HG02973 (cell line): ENCODE results near the gene DDO.
"Not testable (repeated sequence)": the region's sequence is repeated elsewhere in the genome, so short reads cannot be mapped to it uniquely, and the experiment has no call there.

Experiments
- ATAC-seq: cut with Tn5 transposase; IDR thresholded peaks from one replicate; pipeline ENCODE4 v1.9.1; 2021; ENCODE audit warnings: moderate library complexity; ENCODE audit not compliant: unreplicated experiment

DDO gene, protein sequence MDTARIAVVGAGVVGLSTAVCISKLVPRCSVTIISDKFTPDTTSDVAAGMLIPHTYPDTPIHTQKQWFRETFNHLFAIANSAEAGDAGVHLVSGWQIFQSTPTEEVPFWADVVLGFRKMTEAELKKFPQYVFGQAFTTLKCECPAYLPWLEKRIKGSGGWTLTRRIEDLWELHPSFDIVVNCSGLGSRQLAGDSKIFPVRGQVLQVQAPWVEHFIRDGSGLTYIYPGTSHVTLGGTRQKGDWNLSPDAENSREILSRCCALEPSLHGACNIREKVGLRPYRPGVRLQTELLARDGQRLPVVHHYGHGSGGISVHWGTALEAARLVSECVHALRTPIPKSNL

DNA sequence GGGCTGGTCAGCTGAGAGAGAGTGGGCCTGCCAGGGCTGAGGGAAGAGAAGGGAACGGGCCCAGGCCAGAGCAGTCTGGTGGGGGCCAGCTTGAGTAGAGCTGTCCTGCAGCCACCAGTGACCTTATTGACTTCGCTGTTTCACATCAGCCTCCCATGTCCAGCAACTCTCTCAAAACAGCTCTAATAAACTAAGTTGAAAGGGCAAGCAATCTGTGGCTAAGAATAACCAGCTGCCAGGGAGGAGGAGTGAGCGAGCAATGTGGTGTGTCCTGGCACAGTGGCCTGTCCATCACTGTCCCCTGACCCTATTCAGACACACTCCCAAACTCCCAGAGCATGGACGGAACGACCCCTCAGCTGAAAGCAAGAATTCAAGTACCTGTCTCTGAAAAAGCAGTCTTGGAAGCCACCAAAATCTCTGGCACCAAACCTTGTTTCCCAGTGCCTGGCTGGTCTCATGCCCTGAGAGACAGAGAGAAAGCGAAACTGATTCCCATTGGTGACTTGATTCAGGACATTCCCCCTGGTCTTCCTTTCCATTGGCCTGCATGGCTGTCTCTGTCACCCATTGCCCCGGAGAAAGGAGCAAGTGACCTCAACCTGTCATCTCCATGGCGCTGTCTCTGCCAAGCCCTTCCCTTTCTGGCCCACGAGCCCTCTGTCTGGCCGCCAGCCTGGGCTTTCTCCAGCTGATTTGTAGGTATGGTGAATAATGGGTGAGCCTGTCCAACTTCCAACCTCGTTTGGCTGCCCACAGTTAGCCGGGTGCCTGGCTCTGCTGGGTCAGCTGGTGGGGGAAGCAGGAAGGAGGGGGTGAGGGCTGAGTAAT lies at the start of gene DDO:
TSS of gene DDO (minus strand) at position 490 of the 831 bp plus-strand sequence. CDS start 2,113 bp downstream, outside the sequence.
- ATAC-seq = no peak

DNA sequence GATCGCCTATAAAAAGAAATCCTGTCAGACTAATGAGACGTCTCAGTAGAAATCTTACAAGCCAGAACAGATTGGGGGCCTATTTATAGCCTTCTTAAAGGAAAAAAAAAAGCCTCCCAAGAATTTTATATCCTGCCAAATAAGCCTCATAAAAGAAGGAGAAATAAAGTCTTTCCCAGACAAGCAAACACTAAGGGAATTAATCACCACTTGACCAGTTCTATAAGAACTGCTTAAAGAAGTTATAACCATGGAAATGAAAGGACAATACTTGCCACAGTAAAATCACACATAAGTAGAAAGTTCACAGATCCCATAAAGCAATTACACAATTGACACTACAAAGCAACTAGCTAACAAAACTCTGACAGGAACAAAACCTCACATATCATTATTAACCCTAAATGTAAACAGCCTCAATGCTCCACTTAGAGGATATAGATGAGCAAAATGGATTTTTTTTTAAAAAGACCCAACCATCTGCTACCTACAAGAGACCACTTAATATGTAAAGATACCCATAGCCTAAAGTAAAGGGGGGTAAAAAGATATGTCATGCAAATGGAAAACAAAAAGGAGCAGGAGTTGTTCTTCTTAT lies 47.6 kb upstream of the DDO start:
- ATAC-seq = no peak

DNA sequence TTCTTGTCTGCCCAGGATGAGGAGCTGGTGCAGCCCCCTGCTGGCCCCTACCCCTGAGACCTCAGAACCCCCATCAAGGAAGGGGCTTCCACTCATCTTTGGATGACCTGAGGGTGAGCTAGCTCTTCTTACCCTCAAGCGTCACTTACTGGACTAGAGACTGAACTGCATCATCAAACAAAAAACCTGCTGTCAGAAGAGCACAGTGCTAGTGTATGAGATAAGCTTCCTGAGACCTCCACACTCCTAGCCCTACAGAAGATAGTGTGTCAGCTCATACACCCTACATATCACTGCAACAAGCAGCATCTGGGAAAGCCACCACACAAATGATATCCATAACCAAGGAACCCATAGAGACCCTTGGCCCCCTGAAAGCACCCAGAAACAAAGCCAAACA lies 46.0 kb upstream of the DDO start:
- ATAC-seq = no peak

DNA sequence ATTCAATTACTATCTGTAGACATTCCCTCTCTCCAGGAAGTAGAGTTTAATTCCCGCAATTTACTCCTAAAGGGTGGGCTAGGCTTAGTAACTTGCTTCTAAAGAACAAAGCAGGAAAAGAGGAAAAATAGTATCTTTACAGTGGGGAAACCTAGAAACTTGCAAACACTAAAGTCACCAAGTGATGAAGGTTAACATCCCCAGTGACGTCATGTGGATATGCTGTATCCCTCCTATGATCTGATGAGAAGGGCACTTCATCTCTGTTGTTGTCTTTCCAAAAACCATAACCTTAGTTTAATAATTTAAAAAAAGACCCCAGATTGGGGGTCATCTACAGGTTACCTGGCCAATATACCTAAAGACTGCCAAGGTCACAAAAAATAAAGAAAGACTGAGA lies 43.8 kb upstream of the DDO start:
- no peak for ATAC-seq

DNA sequence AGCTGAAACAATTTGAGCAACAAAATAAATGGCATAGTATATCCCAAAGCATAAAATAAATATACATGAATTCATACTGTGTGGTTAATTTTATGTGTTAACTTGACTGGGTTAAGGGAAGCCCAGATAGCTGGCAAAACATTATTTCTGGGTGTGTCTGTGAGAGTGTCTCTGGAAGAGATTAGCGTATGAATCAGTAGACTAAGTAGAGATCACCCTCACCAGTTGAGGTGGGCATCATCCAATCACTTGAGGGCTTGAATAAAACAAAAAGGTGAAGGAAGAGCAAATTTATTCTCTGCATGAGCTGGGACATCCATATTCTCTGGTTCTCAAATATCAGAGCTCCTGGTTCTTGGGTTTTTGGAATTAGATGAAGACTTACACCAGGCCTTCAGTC lies 43.1 kb upstream of the DDO start:
- ATAC-seq = no peak

DNA sequence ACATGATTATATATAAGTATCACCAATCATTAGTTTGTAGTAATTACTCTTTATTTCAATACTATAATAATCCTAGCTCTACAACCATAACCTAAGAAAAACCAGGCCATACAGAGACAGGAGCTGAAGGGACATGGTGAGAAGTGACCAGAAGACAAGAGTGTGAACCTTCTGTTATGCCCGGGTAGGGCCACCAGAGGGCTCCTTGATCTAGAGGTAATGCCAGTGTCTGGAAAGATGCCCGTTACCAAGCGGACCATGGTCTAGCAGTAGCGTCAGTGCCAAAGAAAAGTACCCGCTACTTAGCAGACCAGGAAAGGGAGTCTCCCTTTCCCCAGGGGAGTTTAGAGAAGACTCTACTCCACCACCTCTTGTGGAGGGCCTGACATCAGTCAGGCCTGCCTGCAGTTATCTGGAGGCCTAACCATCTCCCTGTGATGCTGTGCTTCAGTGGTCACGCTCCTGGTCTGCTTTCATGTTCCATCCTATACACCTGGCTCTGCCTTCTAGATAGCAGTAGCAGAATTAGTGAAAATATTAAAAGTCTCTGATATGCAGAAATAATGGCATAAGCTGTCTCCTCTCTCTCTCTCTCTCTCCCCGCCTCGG lies 42.3 kb upstream of the DDO start:
- not testable (repeated sequence) for ATAC-seq

DNA sequence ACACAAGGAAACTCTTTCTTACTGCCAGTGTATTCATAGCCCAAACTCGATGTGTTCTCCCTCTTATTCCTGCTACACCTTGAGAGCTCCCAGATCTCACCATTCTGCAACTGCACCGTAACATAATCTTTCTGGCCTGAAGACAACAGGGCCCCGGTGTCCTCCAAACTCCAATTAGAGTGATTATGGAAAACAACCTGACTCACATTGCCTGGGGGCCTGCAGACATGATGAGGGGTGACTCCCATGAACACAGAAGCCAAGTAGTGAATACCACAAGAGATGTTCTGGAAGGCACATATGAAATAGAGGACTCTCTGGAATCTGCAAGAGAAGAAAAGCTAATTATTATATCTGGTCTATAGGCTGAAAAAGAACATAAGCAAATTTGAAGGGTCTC lies 41.3 kb upstream of the DDO start:
- ATAC-seq = no peak

DNA sequence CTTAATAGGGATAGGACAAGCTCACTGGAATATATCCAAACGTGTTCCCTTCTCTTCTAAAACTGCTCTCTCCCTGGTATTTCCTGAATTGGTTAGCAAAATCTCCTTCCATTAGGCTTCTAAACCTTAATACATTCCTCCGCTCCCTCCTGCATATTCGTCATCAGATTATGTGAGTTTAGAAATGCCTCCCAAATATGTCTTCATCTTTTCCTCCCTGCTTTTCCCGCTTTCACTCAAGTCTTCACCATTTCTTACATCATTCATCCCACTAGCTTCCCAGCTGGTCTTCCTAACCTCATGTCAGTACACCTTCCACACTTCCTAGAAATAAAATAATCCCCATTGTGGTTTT lies 34.1 kb upstream of the DDO start:
- no peak for ATAC-seq

DNA sequence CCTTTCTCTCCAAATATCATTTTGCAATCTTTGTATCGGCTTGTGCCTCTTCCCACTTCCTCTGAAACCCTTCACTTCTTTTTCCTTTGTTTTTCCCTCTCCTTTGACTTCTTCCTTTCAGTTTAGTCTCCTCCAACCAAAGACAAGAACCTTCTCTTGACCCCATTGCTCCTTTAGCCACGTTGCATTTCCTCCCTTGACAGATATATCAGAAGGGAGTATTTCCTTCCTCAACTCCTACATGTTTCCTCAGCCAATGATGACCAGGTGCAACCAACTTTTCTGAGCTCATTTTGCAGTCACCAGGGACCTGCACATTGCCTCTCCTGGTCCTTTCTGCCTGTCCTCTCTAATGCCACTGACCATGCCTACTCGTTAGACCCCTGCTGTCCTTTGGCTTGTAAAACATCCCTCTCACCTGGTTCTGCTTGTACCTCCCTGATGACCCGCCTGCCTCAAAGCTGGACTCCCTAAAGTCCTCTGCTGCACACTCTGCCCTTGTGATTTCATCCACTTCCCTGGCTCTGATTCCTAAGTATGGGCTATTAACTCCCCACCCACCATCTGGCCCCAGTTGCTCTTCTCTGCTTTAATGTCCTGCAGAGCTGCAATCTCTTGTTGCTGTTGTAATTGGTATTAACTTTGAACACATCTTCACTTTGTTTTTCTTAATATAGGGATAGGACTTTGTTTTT lies 33.6 kb upstream of the DDO start:
- ATAC-seq = no peak

DNA sequence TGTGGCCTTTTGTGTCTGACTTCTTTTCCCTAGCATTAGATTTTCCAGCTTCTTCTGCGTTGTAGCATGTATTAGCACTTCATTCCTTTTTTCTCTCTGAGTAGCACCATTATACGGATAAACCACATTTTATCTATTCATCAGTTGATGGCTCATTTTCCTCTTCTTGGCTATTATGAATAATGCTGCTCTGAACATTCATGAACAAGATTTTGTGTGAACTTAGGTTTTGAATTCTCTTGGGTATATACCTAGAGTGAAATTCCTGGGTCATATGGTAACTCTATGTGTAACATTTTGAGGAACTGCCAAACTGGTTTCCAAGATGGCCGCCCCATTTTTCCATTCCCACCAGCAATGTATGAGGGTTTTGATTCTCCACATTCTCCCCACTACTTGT lies 32.4 kb upstream of the DDO start:
- ATAC-seq = no peak

DNA sequence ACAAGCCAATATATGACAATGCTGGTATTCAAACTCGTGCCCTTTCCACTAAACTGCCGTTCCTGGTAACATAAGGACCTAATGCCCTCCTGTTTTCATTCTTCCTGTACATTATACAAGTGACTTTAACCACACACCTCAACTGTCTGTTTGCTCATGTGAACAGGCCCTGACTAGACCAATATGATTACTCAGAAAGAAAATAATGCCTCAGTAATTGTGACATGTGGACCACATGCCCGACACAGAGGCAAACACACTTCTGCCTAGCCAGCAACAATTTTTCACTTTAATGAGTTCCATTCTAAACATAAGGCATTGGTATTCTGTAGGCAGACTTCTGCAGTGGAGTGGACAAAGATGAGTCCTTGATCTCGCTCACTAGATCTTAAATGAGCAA lies 31.0 kb upstream of the DDO start:
- no peak for ATAC-seq

DNA sequence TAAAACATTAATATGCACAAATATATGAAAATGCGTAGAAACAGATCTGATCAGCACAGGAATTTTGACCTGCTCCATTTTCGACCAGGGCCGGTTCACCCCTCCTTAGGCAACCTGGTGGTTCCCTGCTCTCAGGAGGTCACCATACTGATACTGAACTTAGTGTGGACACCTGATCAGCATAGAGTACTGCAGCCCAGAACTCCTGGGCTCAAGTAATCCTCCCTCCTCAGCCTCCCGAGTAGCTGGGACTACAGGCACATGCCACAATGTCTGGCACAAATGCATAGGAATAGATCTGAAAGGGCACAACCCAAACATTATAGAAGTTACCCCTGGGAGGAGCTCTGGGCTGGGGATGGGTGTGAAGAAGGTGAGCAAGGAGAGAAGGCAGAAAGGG lies 24.7 kb upstream of the DDO start:
- no peak for ATAC-seq

DNA sequence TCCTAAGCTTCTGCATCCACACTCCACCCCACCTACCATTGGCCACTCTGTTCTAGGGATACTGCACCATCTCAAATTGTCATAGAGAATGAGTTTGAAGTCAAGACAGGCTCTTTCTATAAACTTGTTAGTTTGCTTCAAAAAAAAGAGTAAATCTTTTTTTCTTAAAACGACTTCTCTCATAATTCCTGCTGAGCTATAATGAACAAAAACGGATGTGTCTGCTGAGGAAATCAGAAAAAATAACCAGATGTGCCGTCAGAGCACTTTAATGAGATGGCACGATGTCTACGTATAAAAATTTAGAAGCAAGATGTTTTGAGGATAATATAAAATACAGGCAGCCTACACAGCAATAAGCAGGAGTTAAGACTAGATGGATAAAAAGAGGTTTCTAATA lies 24.0 kb upstream of the DDO start:
- no peak for ATAC-seq

DNA sequence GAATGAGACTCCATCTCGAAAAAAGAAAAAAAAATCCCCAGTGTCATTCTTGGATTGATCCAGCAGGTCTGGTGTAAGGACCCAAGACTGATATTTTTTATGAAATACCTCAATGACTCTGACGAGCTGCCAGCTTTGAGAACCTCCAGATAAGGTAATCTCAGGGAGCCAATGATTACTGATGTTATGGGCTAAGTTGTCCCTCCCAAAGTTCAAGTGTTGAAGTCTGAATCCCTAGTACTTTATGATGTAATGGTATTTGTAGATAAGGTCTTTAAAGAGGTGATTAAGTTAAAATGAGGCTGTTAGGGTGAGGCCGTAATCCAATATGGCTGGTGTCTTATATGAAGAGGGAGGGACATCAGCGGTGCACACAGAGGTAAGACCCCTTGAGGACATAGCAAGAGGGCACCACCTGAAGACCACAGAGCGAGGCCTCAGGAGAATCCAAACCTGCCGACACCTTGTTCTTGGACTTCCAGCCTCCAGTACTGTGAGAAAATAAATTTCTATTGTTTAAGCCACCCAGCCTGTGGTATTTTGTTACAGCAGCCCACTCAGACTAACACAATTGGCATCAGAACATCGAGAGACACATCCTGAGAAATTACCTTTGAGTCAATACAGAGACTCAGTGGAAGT lies 19.7 kb upstream of the DDO start:
- ATAC-seq = no peak

DNA sequence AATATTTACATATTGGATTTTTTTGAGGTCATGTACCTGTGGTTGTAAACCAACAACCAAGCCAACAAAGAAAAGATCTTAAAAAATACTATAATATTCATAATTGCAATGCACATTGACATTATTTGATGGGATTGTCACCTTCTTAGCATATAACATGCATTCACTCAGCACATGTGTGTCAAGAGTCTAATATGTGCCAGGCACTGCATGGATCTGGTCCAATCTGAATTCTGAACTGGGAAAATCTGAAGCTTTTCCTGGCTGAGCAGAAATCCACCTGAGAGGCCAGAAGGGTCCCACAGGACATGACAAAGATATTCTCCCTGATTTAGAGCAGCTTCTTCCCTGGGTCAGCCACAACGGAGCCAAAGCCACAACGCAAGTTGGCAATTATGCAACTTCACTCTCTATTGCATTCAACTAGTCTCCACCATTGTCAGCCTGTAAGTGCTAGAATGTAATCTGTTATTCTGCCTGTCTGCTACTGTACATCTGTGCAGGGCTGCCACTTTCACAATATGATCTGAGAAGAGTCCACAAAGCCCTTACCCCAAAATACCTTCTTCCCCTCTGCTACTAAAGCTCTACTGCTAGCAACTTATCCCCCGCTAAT lies 17.0 kb upstream of the DDO start:
- no peak for ATAC-seq

DNA sequence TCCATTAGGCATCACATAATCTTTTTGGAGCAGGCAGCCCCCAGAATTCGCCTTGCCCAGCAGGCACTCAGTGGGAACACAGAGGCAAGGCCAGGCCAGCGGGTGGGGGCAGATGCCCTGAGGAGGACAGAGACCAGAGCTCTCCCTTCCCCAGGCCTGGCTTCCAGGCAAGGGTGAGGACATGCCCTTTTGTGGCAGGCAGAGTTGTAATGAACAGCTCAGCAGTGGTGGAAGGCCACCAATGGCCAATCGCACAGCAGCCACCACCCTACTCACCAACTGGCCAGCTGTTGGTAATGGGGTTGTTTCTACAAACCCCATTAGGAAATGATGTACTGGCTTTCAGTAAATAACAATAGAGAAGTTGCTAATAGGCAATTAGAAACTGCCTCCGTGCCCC lies 15.4 kb upstream of the DDO start:
- no peak for ATAC-seq

DNA sequence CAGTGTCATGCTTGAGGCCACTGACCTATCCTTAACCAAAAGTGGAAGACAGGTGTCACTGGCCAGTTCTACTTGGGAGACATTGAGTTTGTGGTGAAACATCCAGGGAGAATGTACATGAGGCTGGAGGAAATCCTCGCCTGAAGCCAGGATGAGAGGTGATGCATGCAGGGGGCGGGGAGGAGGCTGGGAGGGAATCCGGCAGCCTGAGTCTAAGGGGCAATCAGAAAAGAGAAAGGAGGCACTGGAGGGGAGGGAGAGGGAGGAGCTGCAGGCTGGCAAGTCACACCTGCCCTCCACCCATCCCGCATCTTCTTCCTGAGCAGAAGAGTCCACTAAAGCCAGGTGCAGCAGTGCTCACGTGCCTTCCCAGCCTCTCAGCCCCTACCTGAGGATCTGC lies 14.9 kb upstream of the DDO start:
- no peak for ATAC-seq

DNA sequence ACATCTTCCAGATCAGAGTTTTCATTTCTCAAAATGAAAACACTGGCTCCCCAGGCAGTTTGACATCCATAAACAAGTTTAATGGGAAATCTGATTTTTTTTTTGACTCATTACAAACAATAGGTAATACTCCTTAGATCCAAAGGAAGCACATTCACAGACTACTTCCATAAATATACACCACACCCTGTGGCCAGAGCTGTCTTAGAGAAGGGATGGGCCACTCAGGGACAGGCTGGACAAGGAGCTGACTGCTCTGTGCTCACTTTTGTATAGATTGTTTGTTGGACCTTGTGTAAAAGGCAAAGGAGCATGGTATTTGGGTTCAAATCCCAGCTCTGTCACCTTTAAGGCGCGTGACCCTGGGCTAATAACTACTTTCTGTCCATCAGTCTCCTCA lies 12.8 kb upstream of the DDO start:
- no peak for ATAC-seq

DNA sequence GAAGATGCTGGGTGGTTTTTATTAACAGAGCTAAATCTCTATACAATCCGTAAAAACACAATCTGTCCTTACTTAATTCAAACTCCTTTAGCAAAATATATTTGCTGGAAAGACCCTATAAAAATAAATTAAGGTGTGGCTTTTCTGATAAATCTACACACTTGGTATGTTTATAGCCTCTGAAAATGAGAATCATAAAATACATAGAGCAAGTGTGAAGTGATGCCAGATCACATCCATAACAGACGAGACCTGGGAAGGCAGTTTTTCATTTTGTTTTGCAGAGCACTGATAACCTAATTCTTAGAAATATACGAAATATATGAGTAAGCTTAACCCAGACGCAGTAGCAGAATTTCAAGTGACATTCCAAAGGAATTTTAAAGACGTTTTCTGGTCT lies 10.4 kb upstream of the DDO start:
- no peak for ATAC-seq

DNA sequence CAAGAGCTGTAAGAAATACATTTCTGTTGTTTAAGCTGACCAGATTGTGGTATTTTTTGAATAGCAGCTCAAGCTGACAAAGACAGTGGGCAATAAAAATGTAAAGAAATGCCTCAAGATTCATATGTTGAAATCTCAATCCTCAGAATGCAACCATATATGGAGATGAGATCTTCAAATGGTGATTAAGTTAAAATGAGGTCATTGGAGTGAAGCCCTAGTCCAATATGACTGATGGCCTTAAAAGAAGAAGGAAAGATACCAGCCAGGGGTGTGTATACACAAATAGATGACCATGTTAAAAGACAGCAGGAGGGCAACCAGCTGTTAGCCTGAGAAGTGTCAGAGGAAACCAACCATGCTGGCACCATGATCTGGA lies 7.1 kb upstream of the DDO start:
- ATAC-seq = no peak
